CD4-positive, alpha-beta T cell treated with Interleukin-15 for 1 hour (primary cell): ENCODE measurements around the gene SF3B4.
"Not testable (repeated sequence)": the region's sequence is repeated elsewhere in the genome, so short reads cannot be mapped to it uniquely, and the experiment has no call there.

Source experiments
- DNase-seq: peaks from one replicate; pipeline ENCODE4 v3.0.0-alpha.2; 2020

Gene SF3B4, protein sequence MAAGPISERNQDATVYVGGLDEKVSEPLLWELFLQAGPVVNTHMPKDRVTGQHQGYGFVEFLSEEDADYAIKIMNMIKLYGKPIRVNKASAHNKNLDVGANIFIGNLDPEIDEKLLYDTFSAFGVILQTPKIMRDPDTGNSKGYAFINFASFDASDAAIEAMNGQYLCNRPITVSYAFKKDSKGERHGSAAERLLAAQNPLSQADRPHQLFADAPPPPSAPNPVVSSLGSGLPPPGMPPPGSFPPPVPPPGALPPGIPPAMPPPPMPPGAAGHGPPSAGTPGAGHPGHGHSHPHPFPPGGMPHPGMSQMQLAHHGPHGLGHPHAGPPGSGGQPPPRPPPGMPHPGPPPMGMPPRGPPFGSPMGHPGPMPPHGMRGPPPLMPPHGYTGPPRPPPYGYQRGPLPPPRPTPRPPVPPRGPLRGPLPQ

DNA sequence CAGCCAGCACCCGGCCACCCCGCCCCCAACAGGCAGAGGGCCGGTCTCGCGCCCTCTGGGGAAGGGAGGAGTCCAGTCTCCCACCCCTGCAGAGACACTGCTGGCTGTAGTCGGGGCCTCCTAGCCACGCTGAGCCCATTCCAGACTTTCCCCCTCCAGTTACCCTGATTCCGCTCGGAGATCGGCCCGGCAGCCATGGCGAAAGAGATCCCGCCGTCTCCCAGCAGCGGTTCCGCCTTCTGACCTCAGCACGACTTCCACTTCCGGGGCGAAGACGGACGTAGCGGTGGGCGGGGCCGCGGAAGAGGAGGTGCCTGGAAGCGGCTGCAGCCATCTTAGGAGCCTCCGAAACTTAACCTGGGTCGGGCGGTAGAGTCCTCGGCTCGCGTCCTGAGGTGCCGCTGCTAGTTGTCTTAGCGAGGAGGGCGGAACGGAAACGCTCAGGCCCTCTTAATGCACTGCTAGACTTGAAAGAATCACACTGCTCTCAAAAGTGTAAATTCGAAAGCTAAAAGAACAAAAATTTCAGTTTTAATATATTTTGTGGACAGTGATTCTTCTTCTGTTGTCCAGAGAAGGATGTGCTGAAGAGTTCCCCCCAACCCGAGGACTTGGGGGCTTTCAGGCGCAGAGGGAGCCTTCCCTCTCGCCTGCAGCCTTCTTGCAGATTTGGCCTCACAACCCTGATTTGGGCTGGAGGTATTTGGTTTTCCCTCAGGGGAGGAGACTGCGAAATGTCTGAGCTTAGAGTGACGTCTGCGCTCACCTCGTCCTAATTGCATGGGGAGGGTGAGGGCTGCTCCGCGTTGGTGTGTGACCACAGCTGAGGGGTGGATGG lies at the start of gene SF3B4:
SF3B4 (minus strand) TSS at position 241 of the 838 bp plus-strand sequence; CDS start at position 197, 44 bp downstream.
- DNase-seq, result peak; percentile 95

DNA sequence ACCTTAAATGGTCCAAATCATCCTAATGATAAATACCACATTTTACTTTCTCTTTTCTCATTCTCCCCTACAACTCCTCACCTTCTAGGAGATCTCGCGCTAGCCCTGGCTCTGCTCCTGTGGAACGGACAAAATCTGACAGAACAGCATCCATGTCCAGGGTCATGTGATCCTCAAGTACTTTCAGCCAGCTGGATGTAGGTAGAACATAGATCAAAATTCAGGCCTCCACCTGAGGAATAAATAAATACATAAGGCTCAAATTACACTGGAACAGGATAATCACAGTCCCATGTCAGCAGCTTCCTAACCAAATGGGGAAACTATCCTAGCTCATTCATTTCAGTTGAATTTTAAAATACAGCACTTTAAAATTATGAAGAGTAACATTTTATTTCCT lies 49.7 kb upstream of the SF3B4 start:
- no peak for DNase-seq

- no peak for DNase-seq
Observed at GRCh38 chr1:149972547-149972946, 44.9 kb upstream of the SF3B4 start.

GRCh38 chr1:149967646-149968045 lies 40.0 kb upstream of the SF3B4 start:
- no peak for DNase-seq

DNA sequence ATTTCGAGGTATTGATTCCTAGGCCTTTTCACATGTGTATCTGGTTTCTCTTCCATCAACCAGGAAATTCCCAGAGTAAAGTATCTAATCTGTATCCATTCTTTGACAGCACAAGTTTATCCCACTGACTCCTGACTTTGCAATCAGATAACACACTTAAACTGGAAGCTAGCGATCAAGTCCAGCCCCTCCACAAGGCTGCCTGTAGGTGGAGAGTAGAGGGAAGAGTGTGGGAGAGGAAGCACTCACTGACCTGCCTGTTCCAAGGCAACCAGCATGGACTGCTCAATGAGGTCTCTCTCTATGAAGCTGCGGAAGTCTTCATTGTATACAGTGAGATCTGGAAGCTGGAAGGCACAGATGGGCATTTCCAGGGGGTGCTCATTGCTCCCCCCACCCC lies 39.4 kb upstream of the SF3B4 start:
- DNase-seq, result no peak

GRCh38 chr1:149966405-149966804 lies 38.8 kb upstream of the SF3B4 start:
- no peak for DNase-seq

DNA sequence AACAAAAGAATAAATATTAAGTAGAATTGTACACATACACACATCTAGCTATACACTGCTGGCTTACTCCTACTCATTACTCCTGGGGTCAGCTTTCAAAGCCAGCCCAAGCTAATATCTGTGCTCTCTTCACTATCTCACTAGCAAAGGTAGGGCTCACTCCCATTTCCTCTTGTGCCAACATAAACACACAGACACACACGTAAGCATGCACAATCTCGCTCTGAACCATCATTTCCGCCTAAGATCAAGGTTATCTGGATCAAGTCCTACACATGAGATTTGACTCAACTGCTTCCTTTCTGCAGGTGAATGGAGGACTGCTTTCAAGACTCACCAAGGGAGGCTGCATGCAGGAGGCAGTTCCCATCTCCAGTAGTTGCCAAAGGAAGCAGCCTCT lies 37.8 kb upstream of the SF3B4 start:
- no peak for DNase-seq

- no peak for DNase-seq
Observed at GRCh38 chr1:149963358-149963757, 35.8 kb upstream of the SF3B4 start.

GRCh38 chr1:149962736-149963135 lies 35.1 kb upstream of the SF3B4 start:
- no peak for DNase-seq

DNA sequence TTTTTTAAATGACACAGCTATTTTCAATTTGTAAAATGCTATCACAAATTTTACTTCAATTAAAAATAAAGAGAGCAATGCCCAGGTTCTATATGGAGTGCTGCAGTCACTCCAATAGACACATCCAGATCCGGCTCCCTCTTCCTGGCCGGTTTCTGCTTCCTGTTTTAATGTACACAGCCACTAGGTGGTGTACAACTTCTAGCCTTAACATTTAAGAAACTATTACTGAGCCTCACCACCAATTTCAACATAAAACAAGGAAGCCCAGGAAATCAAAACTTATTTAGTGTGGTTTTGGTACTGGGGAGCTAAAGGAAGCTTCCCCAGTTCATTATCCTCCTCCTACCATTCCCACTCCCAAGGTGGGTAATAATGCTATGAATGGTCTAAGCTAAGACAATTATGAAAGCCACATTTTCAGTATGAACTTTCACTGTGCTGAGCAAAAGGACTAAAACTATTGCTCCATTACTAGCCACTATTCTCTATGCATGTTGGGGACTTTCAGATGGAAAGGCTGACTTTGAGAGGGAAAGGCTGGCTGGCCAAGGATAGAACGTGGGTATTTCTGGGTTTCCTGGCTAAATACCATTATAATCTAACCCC lies 34.5 kb upstream of the SF3B4 start:
- DNase-seq, result peak; percentile 48

GRCh38 chr1:149957548-149957947 lies 29.9 kb upstream of the SF3B4 start:
- not testable (repeated sequence) for DNase-seq

DNA sequence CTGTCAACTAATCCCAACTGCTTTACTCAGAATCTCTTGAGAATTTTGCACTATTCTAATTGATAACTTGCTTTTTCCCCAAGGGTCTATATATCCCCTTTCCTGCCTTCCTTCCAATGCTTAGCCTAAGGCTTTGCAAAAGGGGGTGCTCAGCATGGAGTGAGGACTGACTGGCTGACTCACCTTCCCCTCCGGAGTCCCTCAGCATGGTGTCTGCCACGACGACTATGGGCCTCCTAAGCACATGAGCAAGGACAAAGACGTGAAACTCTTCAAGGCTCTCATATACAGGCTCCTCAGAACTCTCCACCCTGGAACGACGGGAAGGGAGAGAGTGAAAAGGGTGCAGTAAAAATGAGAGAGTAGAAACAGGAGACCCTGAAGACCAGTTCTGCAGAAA lies 22.3 kb upstream of the SF3B4 start:
- no peak for DNase-seq

GRCh38 chr1:149945206-149945605 lies 17.6 kb upstream of the SF3B4 start:
- no peak for DNase-seq

DNA sequence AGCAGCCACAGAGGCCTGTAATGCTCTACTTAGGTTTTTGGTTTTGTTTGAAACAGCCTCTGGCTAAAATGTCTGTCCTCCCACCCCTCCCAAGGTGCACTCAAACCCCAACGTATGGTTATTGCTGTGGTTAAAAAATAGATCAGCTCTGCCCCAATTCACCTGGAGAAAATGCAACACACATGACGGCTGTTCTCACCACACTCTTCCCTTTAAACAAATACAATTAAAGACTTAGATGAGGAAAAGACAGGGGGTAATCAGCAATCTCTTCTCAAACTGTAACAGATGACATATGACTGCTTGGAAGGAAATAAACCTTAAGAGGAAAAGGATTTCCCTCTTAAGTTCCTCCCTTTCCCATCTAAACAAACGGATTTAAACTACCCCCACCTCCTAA lies 15.3 kb upstream of the SF3B4 start:
- DNase-seq, result no peak

DNA sequence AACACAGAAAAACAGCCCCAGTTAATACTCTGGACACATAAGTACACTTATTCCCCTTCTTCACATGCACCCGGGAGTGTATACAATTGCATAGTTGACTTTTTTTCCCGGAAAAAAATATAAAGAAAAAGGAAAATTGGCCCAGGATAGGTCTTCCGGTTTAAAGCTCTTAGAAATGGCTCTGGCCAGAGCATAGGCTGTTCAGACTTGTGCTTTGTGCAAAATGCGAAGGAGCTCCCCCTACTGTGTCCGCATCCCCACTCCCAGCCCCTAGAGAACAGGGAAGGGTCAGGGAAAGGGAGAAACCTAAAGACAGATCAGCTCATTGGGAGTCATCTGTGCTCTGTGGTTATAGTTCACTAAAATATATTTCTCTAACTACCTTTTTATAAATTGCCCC lies 14.6 kb upstream of the SF3B4 start:
- DNase-seq, result no peak

- DNase-seq, result no peak
Observed at GRCh38 chr1:149940427-149940826, 12.8 kb upstream of the SF3B4 start.

- DNase-seq, result not testable (repeated sequence)
Observed at GRCh38 chr1:149938668-149939003, 11.0 kb upstream of the SF3B4 start.

DNA sequence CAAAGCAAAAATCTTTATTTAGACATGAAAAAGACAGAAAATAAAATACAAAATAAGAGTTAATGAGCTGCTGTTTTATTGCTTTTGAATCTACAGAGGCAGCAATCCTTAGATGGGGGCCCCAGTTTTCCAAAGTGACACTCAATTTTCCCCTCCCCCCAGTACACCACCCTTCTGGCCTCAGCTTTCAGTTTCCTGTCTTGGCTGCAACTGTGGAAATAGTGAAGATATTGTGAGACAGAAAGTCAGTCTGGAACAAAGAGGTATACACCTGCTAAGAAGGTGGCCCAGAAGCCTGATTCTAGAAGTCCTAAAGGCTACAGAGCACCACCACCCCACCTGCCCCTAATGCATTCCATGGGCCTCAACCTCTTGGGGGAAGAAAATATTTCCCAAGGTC lies 10.2 kb upstream of the SF3B4 start:
- DNase-seq, result no peak

DNA sequence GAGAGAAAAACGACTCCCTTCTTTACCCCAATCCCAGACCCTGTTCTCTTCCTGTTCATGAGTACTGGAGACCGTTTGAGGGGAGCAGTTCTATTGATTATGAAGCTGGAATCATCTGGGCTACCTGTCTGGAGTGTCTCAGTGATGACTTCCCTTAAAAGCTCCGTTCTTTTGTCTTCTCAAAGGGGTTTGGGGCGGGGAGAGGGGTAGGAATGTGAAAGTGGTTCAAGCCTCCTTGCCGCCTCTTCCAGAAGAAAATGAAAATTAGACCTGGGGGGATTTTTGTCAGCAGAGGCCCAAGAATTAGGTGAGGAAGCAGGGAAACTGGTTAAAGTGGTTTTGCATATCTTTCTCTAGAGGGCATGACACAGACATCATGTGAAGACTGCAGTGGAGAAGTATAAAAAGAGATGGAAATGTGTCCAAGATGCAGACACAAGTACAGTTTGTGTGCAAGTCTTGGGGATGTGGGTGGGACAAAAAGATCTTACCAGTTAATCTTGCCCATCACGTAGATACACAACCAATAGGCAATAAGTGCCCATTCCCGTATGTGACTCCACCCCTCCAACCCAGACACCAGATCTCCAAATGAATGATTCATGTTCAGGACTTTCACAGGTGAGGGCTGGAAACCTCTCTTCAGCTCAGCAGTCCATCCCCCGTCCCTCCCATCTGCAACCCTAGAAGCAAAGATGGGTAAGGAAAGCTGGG lies 9.5 kb upstream of the SF3B4 start:
- DNase-seq, result no peak

DNA sequence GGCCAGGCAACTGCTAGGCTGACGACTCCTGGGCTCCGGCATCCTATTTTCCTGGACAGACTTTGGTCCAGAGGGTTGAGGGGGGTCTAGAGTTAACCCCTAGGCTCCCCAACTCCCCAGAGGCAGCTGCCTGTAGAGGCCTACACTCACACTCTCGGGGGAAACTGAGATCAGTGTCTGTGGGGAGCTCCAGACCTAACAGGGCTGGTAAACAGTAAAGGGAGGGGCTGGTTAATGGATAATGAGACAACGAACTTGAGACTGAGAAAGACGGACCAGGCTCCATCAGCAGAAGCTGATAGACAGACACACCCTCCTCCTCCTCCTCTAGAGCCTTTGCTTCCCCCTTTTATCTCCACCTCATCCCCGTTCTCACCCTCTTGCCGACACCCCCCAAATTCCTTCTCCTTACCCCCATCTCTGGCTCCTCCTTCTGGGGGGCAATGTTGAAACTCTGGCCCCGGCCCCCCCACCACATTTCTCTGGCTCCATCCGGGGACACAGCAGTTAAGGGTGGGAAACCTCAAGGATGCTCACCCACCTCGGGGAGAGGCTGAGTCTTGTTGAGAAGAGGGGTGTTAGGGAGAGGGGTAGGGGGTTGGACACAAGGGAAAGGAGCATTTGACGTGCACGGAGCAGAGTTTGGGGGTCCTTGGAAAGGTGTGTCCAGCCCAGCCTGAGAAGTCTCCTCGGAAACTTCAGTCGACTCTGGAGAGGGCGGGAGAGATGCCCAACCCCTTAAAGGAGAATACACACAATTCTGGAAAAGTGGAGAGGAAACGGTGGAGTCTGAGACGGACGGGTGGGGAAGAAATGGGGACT lies 8.8 kb upstream of the SF3B4 start, which contains the start of gene MTMR11:
MTMR11 (minus strand) TSS at position 710 of the 822 bp plus-strand sequence; CDS start at position 478, 232 bp downstream.
- no peak for DNase-seq

- DNase-seq, result no peak
Observed at GRCh38 chr1:149934356-149934755, 6.8 kb upstream of the SF3B4 start.

- DNase-seq, result no peak
Observed at GRCh38 chr1:149933208-149933607, 5.6 kb upstream of the SF3B4 start.
